Measurements from ENCODE around the gene DPY30. TPM values are rescaled to one million over a fixed set of nuclear protein-coding genes. Genes with fewer than 3 reads are reported as not detected.
"Not testable (repeated sequence)": the region's sequence is repeated elsewhere in the genome, so short reads cannot be mapped to it uniquely, and the experiment has no call there.

DPY30 gene
- total RNA-seq, 2 experiments from 2014 or later: 68.5 to 68.8 TPM

- CTCF ChIA-PET: interaction anchor here (0.9 kb wide), 1 partner anchor 25 kb away, joined by 3 read pairs; no protein-coding TSS in a partner anchor
- no peaks in the 10 kb centered on the region for H3K9me3 Mint-ChIP-seq
- DNase-seq: no peak
- ATAC-seq: no peak
- intact Hi-C loops (cut with micrococcal nuclease): no loop called here
- H3K4me3 Mint-ChIP-seq: no peak overlapping the region
- no peak for TF ChIP-seq CTCF (IDR thresholded peaks at IDR 0.05)
- peaks cover 11% of the 10 kb centered on the region for H3K36me3 Mint-ChIP-seq (ENCODE audit: low read depth)
- peak overlapping the region; percentile 66 for H3K27ac Mint-ChIP-seq
- POLR2A ChIA-PET: interaction anchor here (1.2 to 1.4 kb wide), 2 partner anchors 12 to 27 kb away, joined by 3 to 10 read pairs; partner anchors contain the start of gene DPY30
- H3K4me1 Mint-ChIP-seq (ENCODE audit: low read depth): peaks cover 23% of the 10 kb centered on the region
- no peaks in the 10 kb centered on the region for H3K27me3 Mint-ChIP-seq
Measured at GRCh38 chr2:32012872-32013271, 26.7 kb downstream of the DPY30 start.

GRCh38 chr2:32011485-32011960 lies 28.1 kb downstream of the DPY30 start:
- Mint-ChIP-seq H3K4me3 (peak overlapping the region; percentile 81), H3K36me3 (ENCODE audit: low read depth) (peaks cover 16% of the 10 kb centered on the region), H3K27me3 (no peaks in the 10 kb centered on the region), H3K4me1 (ENCODE audit: low read depth) (peaks cover 33% of the 10 kb centered on the region), H3K9me3 (no peaks in the 10 kb centered on the region), H3K27ac (peak overlapping the region; percentile 95)
- DNase-seq (no peak), ATAC-seq (no peak)
- ChIA-PET CTCF (no interaction called here), POLR2A (no interaction called here)
- TF ChIP-seq CTCF (IDR thresholded peaks at IDR 0.05): no peak
- intact Hi-C loops (cut with micrococcal nuclease): no loop called here

- POLR2A ChIA-PET: interaction anchor here (1.0 kb wide), 1 partner anchor 52 kb away, joined by 3 read pairs; the partner anchor contains the start of gene SPAST
- Mint-ChIP-seq H3K4me1 (ENCODE audit: low read depth) (peaks cover 37% of the 10 kb centered on the region), H3K36me3 (ENCODE audit: low read depth) (peaks cover 19% of the 10 kb centered on the region), H3K27ac (peak within 1 kb of the TSS; percentile 95), H3K27me3 (no peaks in the 10 kb centered on the region), H3K9me3 (no peaks in the 10 kb centered on the region), H3K4me3 (peak within 1 kb of the TSS; percentile 95)
- CTCF ChIA-PET: no interaction called here
- DNase-seq (peak; percentile 96), ATAC-seq (peak; percentile 84)
- no peak for TF ChIP-seq CTCF (IDR thresholded peaks at IDR 0.05)
- intact Hi-C loops (cut with micrococcal nuclease): no loop called here
Measured at GRCh38 chr2:32010670-32011484, 28.7 kb downstream of the DPY30 start, which contains the start of gene MEMO1. TSS of gene MEMO1 (minus strand) at chr2:32011008. CDS start at chr2:32010247, 761 bp downstream.

- POLR2A ChIA-PET: interaction anchor here (1.0 kb wide), 1 partner anchor 53 kb away, joined by 3 read pairs; the partner anchor contains the start of gene SPAST
- peak; percentile 76 for DNase-seq
- H3K27me3 Mint-ChIP-seq; H3K9me3 Mint-ChIP-seq; intact Hi-C loops (cut with micrococcal nuclease); CTCF ChIA-PET: not testable (repeated sequence)
- Mint-ChIP-seq H3K27ac (peak overlapping the region; percentile 75), H3K4me3 (peak overlapping the region; percentile 53), H3K4me1 (ENCODE audit: low read depth) (peaks cover 43% of the 10 kb centered on the region), H3K36me3 (ENCODE audit: low read depth) (peaks cover 25% of the 10 kb centered on the region)
- ATAC-seq: peak; percentile 67
Measured at GRCh38 chr2:32010280-32010669, 29.3 kb downstream of the DPY30 start.

- POLR2A ChIA-PET: interaction anchor here (1.5 kb wide), 2 partner anchors 12 to 30 kb away, joined by 7 to 9 read pairs; partner anchors contain the start of gene DPY30
Measured at GRCh38 chr2:32009516-32010256, 29.9 kb downstream of the DPY30 start.

More at GRCh38 chr2:32009516-32010256, 29.9 kb downstream of the DPY30 start:
- Mint-ChIP-seq H3K9me3 (no peaks in the 10 kb centered on the region), H3K4me1 (ENCODE audit: low read depth) (peaks cover 46% of the 10 kb centered on the region), H3K4me3 (peak overlapping the region; percentile 95), H3K27ac (peak overlapping the region; percentile 87), H3K36me3 (ENCODE audit: low read depth) (peaks cover 30% of the 10 kb centered on the region), H3K27me3 (no peaks in the 10 kb centered on the region)
- intact Hi-C loops (cut with micrococcal nuclease): loop anchor here (5.0 kb wide), 1 partner anchor 57 kb away; no protein-coding TSS in a partner anchor
- peak; percentile 8 for ATAC-seq
- CTCF ChIA-PET: interaction anchor here (1.4 to 1.5 kb wide), 2 partner anchors 54 to 131 kb away, joined by 3 to 4 read pairs; partner anchors contain the start of gene SPAST
- TF ChIP-seq CTCF (IDR thresholded peaks at IDR 0.05): no peak
- DNase-seq: peak; percentile 51

All from activated CD8-positive, alpha-beta T cell treated with anti-CD3 and anti-CD28 coated beads for 36 hours (primary cell).